SK-N-SH (cell line): ENCODE data around the gene KRT4. TPM values are rescaled to one million over a fixed set of nuclear protein-coding genes. Genes with fewer than 3 reads are reported as not detected.

ENCODE experiments used
- CTCF ChIA-PET: fragments of 300-600, 350-600 bp; formaldehyde crosslinking; extraction: SDS; loops from one replicate; lab custom pipeline; 2021; lab: Yijun Ruan, JAX
- POLR2A ChIA-PET: fragments of 350-600 bp; sonication (Branson Sonifier 250); formaldehyde crosslinking; extraction: SDS; loops from one replicate; lab custom pipeline; 2020; ENCODE audit warnings: antibody characterized with exemption, inconsistent platforms; lab: Yijun Ruan, JAX
- DNase-seq: peaks from one replicate; pipeline ENCODE4 v3.0.0; 2012
- H2AFZ ChIP-seq: fragments of 200-600 bp; sonication (generic); 2 replicates; pipeline ENCODE4 v1.8.1; 2016; ENCODE audit warnings: antibody characterized with exemption, mild to moderate bottlenecking, low read depth
- H3F3A ChIP-seq: fragments of 200-600 bp; sonication (generic); replicated peaks from 2 replicates; pipeline ENCODE3; 2016; ENCODE audit warnings: antibody characterized with exemption, mild to moderate bottlenecking; ENCODE audit not compliant: insufficient read depth
- H3K27ac ChIP-seq, 2 experiments: fragments of 200-500 bp in 1 of 2; fragments of 200-600 bp in 1 of 2; sonication (Bioruptor generic) in 1 of 2; sonication (generic), shearing (Covaris generic) in 1 of 2; 2 replicates each; pipeline versions ENCODE4 v1.5.1 to v1.6.1; 2014 to 2016; ENCODE audit warnings: low read depth in 2 of 2, inconsistent platforms in 1 of 2, low read length in 1 of 2, mild to moderate bottlenecking in 1 of 2, mixed read lengths in 1 of 2
- H3K27me3 ChIP-seq: fragments of 200-600 bp; sonication (generic), shearing (Covaris generic); 2 replicates; pipeline ENCODE4 v1.6.1; 2016; ENCODE audit warnings: mixed run types; ENCODE audit not compliant: insufficient read depth
- H3K36me3 ChIP-seq, 2 experiments: fragments of 200-500 bp in 1 of 2; fragments of 200-600 bp in 1 of 2; sonication (Bioruptor generic) in 1 of 2; sonication (generic) in 1 of 2; replicated peaks in 1 of 2; 2 replicates each; pipeline versions ENCODE3 to v1.5.1; 2014 to 2016; ENCODE audit warnings: low read length in 1 of 2, mild to moderate bottlenecking in 1 of 2; ENCODE audit not compliant: insufficient read depth in 2 of 2, control insufficient read depth in 1 of 2
- H3K4me1 ChIP-seq, 2 experiments: fragments of 200-500 bp in 1 of 2; fragments of 200-600 bp in 1 of 2; sonication (Bioruptor generic) in 1 of 2; sonication (generic), shearing (Covaris generic) in 1 of 2; 2 replicates each; pipeline versions ENCODE4 v1.5.1 to v1.6.1; 2014 to 2016; ENCODE audit warnings: low read depth in 1 of 2, low read length in 1 of 2, mixed run types in 1 of 2; ENCODE audit not compliant: insufficient read depth in 2 of 2, control insufficient read depth in 1 of 2
- H3K4me2 ChIP-seq: fragments of 200-600 bp; sonication (generic), shearing (Covaris generic); 2 replicates; pipeline ENCODE4 v1.6.1; 2017; ENCODE audit warnings: mixed run types
- H3K4me3 ChIP-seq, 2 experiments: fragments of 200-500 bp in 1 of 2; fragments of 200-600 bp in 1 of 2; sonication (Bioruptor generic) in 1 of 2; sonication (generic), shearing (Covaris generic) in 1 of 2; 2 replicates each; pipeline versions ENCODE4 v1.5.1 to v1.8.1; 2014 to 2016; ENCODE audit warnings: low read depth in 2 of 2, inconsistent platforms in 1 of 2, low read length in 1 of 2, mild to moderate bottlenecking in 1 of 2, mixed read lengths in 1 of 2, moderate library complexity in 1 of 2
- H3K79me2 ChIP-seq: fragments of 200-600 bp; sonication (generic); 2 replicates; pipeline ENCODE4 v1.8.1; 2017; ENCODE audit warnings: mild to moderate bottlenecking; ENCODE audit not compliant: insufficient read depth
- H3K9ac ChIP-seq: fragments of 200-600 bp; sonication (generic); 2 replicates; pipeline ENCODE4 v1.6.1; 2017; ENCODE audit warnings: mixed run types
- H3K9me2 ChIP-seq: fragments of 200-600 bp; sonication (generic); 2 replicates; pipeline ENCODE4 v1.6.1; 2017; ENCODE audit warnings: mixed run types
- H3K9me3 ChIP-seq: fragments of 200-600 bp; sonication (generic); 2 replicates; pipeline ENCODE4 v1.6.1; 2017; ENCODE audit warnings: mixed run types, mild to moderate bottlenecking, moderate library complexity
- H4K20me1 ChIP-seq: fragments of 200-600 bp; sonication (generic); 2 replicates; pipeline ENCODE4 v1.6.1; 2017; ENCODE audit warnings: mild to moderate bottlenecking, mixed run types; ENCODE audit not compliant: insufficient read depth
- CTCF ChIP-seq: fragments of 200-600 bp; sonication (generic); IDR thresholded peaks from 2 replicates; pipeline ENCODE4 v1.6.1; 2017; ENCODE audit warnings: antibody characterized with exemption, mild to moderate bottlenecking, moderate library complexity
- EP300 ChIP-seq, 2 experiments: IDR thresholded peaks; 2 replicates each; pipeline versions ENCODE4 v1.4.0 to v1.6.1; 2012; ENCODE audit warnings: borderline replicate concordance in 1 of 2, low read depth in 1 of 2, low read length in 1 of 2
- EZH2phosphoT487 ChIP-seq: fragments of 200-600 bp; sonication (generic); IDR thresholded peaks from 2 replicates; pipeline ENCODE4 v1.6.1; 2017; ENCODE audit warnings: low read depth, mixed run types, mild to moderate bottlenecking, antibody characterized with exemption, moderate library complexity, borderline replicate concordance
- FOXJ3 ChIP-seq: sonication (generic); formaldehyde crosslinking; IDR thresholded peaks from 2 replicates; pipeline ENCODE4 v1.5.1; 2020; ENCODE audit warnings: mild to moderate bottlenecking, missing genetic modification reagents
- FOXM1 ChIP-seq: IDR thresholded peaks from 2 replicates; pipeline ENCODE4 v1.4.0; 2012; ENCODE audit warnings: low read depth, mild to moderate bottlenecking
- GABPA ChIP-seq: IDR thresholded peaks from 2 replicates; pipeline ENCODE4 v1.4.0; 2012; ENCODE audit warnings: low read depth, mild to moderate bottlenecking
- IRF3 ChIP-seq: fragments of 150-350 bp; IDR thresholded peaks from 2 replicates; pipeline ENCODE4 v1.6.1; 2016; ENCODE audit warnings: mild to moderate bottlenecking, low read depth, low read length
- PBX3 ChIP-seq: IDR thresholded peaks from 2 replicates; pipeline ENCODE4; 2012
- POLR2AphosphoS5 ChIP-seq: IDR thresholded peaks from 2 replicates; pipeline ENCODE4 v1.6.1; 2012; ENCODE audit warnings: low read depth, low read length
- REST ChIP-seq: IDR thresholded peaks from 2 replicates; pipeline ENCODE4 v1.6.1; 2012; ENCODE audit warnings: mild to moderate bottlenecking, low read depth, low read length, moderate library complexity
- SMC3 ChIP-seq: IDR thresholded peaks from 2 replicates; pipeline ENCODE4 v1.6.1; 2012; ENCODE audit warnings: low read depth, low read length, improper control_type of control experiment
- TAF1 ChIP-seq: IDR thresholded peaks from 2 replicates; pipeline ENCODE4 v1.6.1; 2012; ENCODE audit warnings: low read depth, mild to moderate bottlenecking, low read length, moderate library complexity, borderline replicate concordance
- TCF12 ChIP-seq: IDR thresholded peaks from 2 replicates; pipeline ENCODE4 v1.4.0; 2012
- USF1 ChIP-seq: IDR thresholded peaks from 2 replicates; pipeline ENCODE4 v1.4.0; 2012; ENCODE audit warnings: low read depth, borderline replicate concordance
- WGBS: methylation state at CpG from one replicate; pipeline ENCODE4 v1.1.6; 2017; ENCODE audit warnings: low lambda C conversion rate; 5-methylcytosine and 5-hydroxymethylcytosine counted together
- polyA plus RNA-seq, 3 experiments: library from polyadenylated mRNA; depleted of rRNA; stranded (reverse); fragments of >200 nt; gene quantifications; 2 replicates each; pipeline ENCODE4 v1.2.3, GENCODE V29; 2012

The KRT4 gene
- polyA plus RNA-seq, 1 of the 3 experiments (the other 2 are of a cell fraction): not detected

GRCh38 chr12:52772772-52773171, 41.1 kb downstream of the KRT4 start:
- Histone ChIP-seq H3K9me3 (no peaks in the 10 kb centered on the region), H3F3A (no peaks in the 10 kb centered on the region), H4K20me1 (no peaks in the 10 kb centered on the region), H3K36me3 (no peaks in the 10 kb centered on the region), H3K27me3 (peaks cover 43% of the 10 kb centered on the region), H3K9me2 (no peaks in the 10 kb centered on the region), H3K9ac (no peak overlapping the region), H3K4me2 (no peak overlapping the region), H2AFZ (no peak overlapping the region), H3K4me1 (no peaks in the 10 kb centered on the region), H3K79me2 (no peaks in the 10 kb centered on the region), H3K4me3 (no peak overlapping the region), H3K27ac (no peak overlapping the region)
- 17% methylated on average over 3 of the region's 3 CpGs for WGBS
- no peak for DNase-seq
- CTCF ChIA-PET: interaction anchor here (1.1 kb wide), 1 partner anchor 8 kb away, joined by 3 read pairs; no protein-coding TSS in a partner anchor
- POLR2A ChIA-PET: no interaction called here
- TF ChIP-seq CTCF (no peak), TCF12 (no peak), FOXM1 (no peak), POLR2AphosphoS5 (no peak), PBX3 (no peak), SMC3 (no peak), EZH2phosphoT487 (no peak), FOXJ3 (CRISPR knock-in tag) (no peak), TAF1 (no peak), USF1 (no peak), GABPA (no peak), IRF3 (no peak), EP300 (IDR thresholded peaks at IDR 0.05; ENCODE audit: borderline replicate concordance in 1 of 2, low read depth in 1 of 2, low read length in 1 of 2) (no peak), REST (no peak)
